Measurements from ENCODE around the gene CCDC92B.
"Not testable (repeated sequence)": the region's sequence is repeated elsewhere in the genome, so short reads cannot be mapped to it uniquely, and the experiment has no call there.

CCDC92B gene

DNA sequence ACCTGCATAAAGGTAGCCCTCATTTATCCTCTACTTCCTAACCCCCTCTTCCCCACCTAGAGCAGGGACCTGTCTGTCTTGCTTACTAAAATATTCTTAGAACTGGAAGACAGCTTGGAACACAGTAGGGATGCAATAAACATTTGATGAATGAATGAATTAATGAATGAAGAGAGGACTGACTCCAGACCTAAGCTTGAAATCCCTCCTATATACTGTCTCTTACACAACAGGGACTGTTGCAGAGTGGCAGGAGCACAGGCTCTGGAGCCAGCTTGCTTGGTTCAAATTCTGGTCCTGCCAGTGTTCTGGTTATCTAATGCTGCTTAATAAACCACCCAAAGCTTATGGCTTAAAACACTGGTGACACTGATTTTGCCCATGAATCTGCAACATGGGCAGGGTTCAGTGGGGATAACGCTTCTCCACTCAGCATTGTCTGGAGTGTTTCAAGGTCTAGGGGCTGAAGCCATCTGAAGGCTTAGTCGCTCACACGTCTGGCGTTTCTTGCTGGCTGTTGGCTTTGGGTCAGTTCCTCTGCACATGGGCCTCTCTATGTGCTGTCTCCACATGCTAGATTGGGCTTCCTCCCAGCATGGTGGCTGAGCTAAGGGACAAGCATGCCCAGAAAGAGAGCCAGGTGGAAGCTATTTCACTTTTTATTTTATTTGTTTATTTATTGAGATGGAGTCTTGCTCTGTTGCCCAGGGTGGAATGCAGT lies 34.0 kb upstream of the CCDC92B start:
- H3K27ac ChIP-seq = no peak overlapping the region
- TF ChIP-seq, protein P1, sequence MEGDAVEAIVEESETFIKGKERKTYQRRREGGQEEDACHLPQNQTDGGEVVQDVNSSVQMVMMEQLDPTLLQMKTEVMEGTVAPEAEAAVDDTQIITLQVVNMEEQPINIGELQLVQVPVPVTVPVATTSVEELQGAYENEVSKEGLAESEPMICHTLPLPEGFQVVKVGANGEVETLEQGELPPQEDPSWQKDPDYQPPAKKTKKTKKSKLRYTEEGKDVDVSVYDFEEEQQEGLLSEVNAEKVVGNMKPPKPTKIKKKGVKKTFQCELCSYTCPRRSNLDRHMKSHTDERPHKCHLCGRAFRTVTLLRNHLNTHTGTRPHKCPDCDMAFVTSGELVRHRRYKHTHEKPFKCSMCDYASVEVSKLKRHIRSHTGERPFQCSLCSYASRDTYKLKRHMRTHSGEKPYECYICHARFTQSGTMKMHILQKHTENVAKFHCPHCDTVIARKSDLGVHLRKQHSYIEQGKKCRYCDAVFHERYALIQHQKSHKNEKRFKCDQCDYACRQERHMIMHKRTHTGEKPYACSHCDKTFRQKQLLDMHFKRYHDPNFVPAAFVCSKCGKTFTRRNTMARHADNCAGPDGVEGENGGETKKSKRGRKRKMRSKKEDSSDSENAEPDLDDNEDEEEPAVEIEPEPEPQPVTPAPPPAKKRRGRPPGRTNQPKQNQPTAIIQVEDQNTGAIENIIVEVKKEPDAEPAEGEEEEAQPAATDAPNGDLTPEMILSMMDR (conservative IDR thresholded peaks at IDR 0.05) = no peak

- TF ChIP-seq, protein P1 (conservative IDR thresholded peaks at IDR 0.05) = no peak
- H3K27ac ChIP-seq = no peak overlapping the region
Observed at GRCh38 chr17:2782055-2782454, 32.6 kb upstream of the CCDC92B start.

DNA sequence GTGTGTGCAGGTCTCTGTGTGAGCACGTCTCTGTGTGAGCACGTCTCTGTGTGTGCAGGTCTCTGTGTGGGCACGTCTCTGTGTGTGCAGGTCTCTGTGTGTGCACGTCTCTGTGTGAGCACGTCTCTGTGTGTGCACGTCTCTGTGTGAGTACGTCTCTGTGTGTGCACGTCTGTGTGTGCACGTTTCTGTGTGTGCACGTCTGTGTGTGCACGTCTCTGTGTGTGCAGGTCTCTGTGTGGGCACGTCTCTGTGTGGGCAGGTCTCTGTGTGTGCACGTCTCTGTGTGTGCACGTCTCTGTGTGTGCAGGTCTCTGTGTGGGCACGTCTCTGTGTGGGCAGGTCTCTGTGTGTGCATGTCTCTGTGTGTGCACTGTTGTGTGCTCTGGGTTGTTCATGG lies 32.1 kb upstream of the CCDC92B start:
- not testable (repeated sequence) for H3K27ac ChIP-seq

DNA sequence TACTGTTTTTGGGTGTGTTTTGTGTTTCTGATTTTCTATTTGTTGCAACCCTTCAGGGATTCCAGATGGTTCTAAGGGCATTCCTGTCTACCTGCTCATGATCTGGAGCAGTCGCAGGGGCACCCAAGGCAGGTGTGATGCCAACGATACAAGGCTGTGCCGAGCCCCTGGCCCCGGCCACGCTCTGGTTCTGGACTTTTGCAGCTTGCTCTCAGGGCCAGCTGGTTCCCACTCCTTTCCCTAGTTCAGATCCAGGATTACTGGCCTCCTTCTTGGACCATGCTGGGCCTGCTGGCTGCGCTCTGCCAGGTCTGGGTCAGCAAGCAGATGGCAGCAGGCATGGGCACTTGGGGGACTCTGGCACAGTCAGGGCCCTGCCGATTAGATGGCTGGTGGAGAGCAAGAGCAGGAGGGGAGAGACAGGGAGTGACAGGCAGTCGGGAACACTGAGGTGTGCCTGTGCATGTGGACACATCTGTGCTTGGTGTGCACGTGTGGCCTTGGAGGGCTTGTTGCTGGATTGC lies 31.5 kb upstream of the CCDC92B start:
- TF ChIP-seq, protein P1 (conservative IDR thresholded peaks at IDR 0.05) = no peak
- H3K27ac ChIP-seq = no peak overlapping the region

GRCh38 chr17:2780256-2780655 lies 30.8 kb upstream of the CCDC92B start:
- TF ChIP-seq, protein P1 (conservative IDR thresholded peaks at IDR 0.05) = no peak
- H3K27ac ChIP-seq = no peak overlapping the region

DNA sequence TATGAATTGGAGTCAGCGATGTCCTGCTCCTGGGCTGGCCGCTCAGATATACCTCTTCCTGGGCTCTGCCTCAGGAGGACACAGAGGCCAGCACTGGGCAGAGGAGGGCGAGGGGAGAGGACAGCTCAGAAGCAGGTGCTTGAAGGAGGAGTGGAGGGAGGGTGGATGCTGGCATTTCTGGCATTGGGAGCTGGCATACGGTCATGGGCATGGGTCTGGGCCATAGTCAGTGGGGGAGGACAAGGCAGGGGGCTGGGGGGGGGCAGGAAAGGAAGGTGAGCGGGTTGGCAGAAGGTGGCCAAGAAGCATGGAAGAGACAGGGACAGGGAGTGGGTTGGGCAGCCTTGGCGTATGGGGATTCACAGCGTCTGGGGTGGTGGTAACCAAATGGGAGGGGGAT lies 30.1 kb upstream of the CCDC92B start:
- H3K27ac ChIP-seq = no peak overlapping the region
- TF ChIP-seq, protein P1 (conservative IDR thresholded peaks at IDR 0.05) = no peak

GRCh38 chr17:2778489-2778888 lies 29.0 kb upstream of the CCDC92B start:
- TF ChIP-seq, protein P1 (conservative IDR thresholded peaks at IDR 0.05) = no peak
- no peak overlapping the region for H3K27ac ChIP-seq

DNA sequence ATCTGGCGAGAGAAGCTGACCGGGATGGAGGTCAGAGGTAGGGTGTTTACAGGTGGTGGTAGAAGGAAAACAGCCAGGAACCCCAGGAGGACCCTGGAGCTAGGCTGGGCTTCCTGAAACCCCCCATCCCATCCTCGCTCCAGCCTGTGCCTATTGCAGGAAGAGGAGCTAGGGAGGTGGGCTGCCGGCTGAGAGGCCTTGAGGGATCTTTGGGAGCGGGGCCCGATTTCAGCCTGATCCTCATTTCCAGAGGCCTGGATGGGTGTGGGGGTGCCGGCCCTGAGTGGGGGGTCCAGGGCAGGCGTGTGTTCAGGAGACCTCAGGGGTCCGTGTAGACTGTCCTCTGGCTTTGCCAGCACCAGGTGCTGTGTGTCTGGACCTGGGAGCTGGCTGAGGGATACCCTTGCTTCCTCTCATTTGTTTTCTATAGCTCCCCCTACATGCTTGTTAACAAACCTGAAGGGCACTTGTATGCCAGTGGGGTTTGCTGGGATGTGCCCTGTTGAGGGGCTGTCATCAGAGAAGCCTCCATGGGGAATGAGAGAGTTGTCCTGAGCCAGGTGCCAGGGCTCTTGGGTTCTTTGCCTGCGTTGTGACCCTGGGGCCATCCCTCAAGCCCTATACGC lies 27.9 kb upstream of the CCDC92B start:
- TF ChIP-seq, protein P1 (conservative IDR thresholded peaks at IDR 0.05) = 0 out of 2 replicates have a peak, but pooled peaks have one; percentile 6
- H3K27ac ChIP-seq = peak overlapping the region; percentile 73; the same call in 1 of the 2 replicates

Measured in VCaP (cell line).